Choroid plexus epithelial cell (primary cell): ENCODE results near the gene KIF1A.

ENCODE experiments used
- DNase-seq: peaks from one replicate; pipeline ENCODE4 v3.0.0-alpha.2; 2010; ENCODE audit warnings: low read depth
- H3K4me3 ChIP-seq: 2 replicates; pipeline ENCODE4 v1.5.1; 2011; ENCODE audit warnings: low read depth, mild to moderate bottlenecking, control low read depth, low read length, moderate library complexity
- CTCF ChIP-seq: conservative IDR thresholded peaks from 2 replicates; pipeline ENCODE4 v1.5.1; 2011; ENCODE audit warnings: low read depth, mild to moderate bottlenecking, control low read depth, inconsistent platforms, low read length, moderate library complexity

The KIF1A gene

GRCh38 chr2:240757086-240757614 lies 62.9 kb downstream of the KIF1A start:
- no peak for DNase-seq
- no peak overlapping the region for H3K4me3 ChIP-seq
- TF ChIP-seq CTCF, result no peak

GRCh38 chr2:240752209-240752608 lies 67.8 kb downstream of the KIF1A start:
- no peak for DNase-seq
- no peak overlapping the region for H3K4me3 ChIP-seq
- no peak for TF ChIP-seq CTCF

GRCh38 chr2:240750409-240750808 lies 69.6 kb downstream of the KIF1A start:
- DNase-seq, result no peak
- no peak overlapping the region for H3K4me3 ChIP-seq
- no peak for TF ChIP-seq CTCF

GRCh38 chr2:240749516-240749915 lies 70.5 kb downstream of the KIF1A start:
- no peak overlapping the region for H3K4me3 ChIP-seq
- no peak for TF ChIP-seq CTCF
- DNase-seq, result no peak

- no peak overlapping the region for H3K4me3 ChIP-seq
- no peak for DNase-seq
- no peak for TF ChIP-seq CTCF
Observed at GRCh38 chr2:240747256-240747655, 72.8 kb downstream of the KIF1A start.

GRCh38 chr2:240746671-240747070 lies 73.3 kb downstream of the KIF1A start:
- H3K4me3 ChIP-seq, result no peak overlapping the region
- DNase-seq, result no peak
- TF ChIP-seq CTCF, result no peak

GRCh38 chr2:240745962-240746361 lies 74.1 kb downstream of the KIF1A start:
- no peak for TF ChIP-seq CTCF
- no peak overlapping the region for H3K4me3 ChIP-seq
- no peak for DNase-seq
